Kidney epithelial cell (primary cell): Measurements from ENCODE around the gene POLR1H. TPM values are rescaled to one million over a fixed set of nuclear protein-coding genes. Genes with fewer than 3 reads are reported as not detected.

Source experiments
- DNase-seq: peaks from one replicate; pipeline ENCODE4 v3.0.0-alpha.2; 2010; ENCODE audit warnings: low read depth
- H3K27me3 ChIP-seq: 2 replicates; pipeline ENCODE4 v1.6.0; 2011; ENCODE audit warnings: low read length; ENCODE audit not compliant: control insufficient read depth, insufficient read depth
- H3K36me3 ChIP-seq: 2 replicates; pipeline ENCODE4 v1.5.1; 2011; ENCODE audit warnings: low read length; ENCODE audit not compliant: control insufficient read depth, insufficient read depth
- H3K4me3 ChIP-seq: 2 replicates; pipeline ENCODE4 v1.5.1; 2011; ENCODE audit warnings: low read depth, mild to moderate bottlenecking, control low read depth, low read length
- total RNA-seq: library from RNA; depleted of rRNA; stranded (reverse); fragments of >200 nt; gene quantifications from 2 replicates; pipeline ENCODE4 v1.2.3, GENCODE V29; 2015
- TF ChIP-seq, protein P1 (sequence below): IDR thresholded peaks from 2 replicates; pipeline ENCODE4 v1.5.1; 2011; ENCODE audit warnings: mild to moderate bottlenecking, moderate library complexity, low read length, control low read depth, inconsistent platforms; ENCODE audit not compliant: insufficient read depth, poor library complexity, severe bottlenecking

POLR1H gene
- total RNA-seq, 1 donor from 2014 or later, result 33.3 TPM

DNA sequence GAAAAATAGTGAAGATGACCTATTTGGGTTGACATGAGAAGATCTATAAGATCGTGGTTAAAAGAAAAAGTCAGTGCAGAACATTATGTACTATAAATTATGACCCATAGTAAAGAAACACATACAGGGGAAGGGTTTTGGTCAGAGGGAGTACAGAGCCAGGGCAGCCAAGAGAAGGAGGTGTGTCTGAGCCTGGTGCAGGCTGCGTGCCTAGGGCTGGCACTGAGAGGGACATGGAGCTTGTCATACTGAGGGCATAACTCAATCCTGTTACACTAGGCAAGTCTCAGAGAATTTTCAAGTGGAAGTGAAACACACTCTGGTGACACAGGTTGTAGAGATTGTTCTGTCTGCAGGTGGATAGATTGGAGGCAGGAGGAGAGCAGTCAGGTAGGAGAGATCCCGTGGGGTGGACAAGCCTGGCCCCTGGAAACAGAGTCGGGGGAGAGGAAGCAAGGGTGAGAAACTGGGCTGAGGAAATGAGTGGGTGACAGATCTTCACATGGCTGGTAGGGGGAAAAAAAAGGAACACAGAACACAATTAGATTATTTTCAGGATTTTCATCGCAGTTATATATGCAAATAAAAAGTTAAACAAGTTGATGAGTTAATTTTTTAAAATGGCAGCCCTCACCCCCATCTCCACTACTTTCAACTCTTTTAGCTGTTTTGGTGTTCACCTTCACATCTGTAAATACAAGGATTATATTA, 33.0 kb downstream of the POLR1H start:
- peaks cover 35% of the 10 kb centered on the region for H3K27me3 ChIP-seq
- TF ChIP-seq, protein P1, sequence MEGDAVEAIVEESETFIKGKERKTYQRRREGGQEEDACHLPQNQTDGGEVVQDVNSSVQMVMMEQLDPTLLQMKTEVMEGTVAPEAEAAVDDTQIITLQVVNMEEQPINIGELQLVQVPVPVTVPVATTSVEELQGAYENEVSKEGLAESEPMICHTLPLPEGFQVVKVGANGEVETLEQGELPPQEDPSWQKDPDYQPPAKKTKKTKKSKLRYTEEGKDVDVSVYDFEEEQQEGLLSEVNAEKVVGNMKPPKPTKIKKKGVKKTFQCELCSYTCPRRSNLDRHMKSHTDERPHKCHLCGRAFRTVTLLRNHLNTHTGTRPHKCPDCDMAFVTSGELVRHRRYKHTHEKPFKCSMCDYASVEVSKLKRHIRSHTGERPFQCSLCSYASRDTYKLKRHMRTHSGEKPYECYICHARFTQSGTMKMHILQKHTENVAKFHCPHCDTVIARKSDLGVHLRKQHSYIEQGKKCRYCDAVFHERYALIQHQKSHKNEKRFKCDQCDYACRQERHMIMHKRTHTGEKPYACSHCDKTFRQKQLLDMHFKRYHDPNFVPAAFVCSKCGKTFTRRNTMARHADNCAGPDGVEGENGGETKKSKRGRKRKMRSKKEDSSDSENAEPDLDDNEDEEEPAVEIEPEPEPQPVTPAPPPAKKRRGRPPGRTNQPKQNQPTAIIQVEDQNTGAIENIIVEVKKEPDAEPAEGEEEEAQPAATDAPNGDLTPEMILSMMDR, result no peak
- no peak for DNase-seq
- no peak overlapping the region for H3K4me3 ChIP-seq
- H3K36me3 ChIP-seq, result no peaks in the 10 kb centered on the region

DNA sequence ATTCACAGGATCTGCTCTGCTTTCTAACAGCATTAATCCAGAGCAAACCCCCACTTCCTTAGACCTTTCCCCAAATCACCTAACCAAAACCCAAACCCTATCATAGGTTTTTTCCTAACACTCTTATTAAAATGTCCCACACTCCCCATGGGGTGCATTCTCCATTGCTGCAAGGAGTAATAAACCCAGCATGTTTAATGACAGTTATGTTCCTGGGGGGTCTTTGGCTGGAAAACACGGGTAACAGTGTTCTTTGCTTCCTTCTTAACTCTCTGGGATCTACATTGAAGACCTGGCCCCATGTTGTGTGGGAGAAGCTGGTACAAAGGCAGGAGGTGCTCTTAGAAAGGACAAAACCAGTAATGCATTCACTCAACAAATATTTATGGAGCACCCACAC, 35.8 kb downstream of the POLR1H start:
- Histone ChIP-seq H3K36me3 (no peaks in the 10 kb centered on the region), H3K4me3 (no peak overlapping the region), H3K27me3 (peaks cover 48% of the 10 kb centered on the region)
- no peak for DNase-seq
- TF ChIP-seq, protein P1, result no peak

DNA sequence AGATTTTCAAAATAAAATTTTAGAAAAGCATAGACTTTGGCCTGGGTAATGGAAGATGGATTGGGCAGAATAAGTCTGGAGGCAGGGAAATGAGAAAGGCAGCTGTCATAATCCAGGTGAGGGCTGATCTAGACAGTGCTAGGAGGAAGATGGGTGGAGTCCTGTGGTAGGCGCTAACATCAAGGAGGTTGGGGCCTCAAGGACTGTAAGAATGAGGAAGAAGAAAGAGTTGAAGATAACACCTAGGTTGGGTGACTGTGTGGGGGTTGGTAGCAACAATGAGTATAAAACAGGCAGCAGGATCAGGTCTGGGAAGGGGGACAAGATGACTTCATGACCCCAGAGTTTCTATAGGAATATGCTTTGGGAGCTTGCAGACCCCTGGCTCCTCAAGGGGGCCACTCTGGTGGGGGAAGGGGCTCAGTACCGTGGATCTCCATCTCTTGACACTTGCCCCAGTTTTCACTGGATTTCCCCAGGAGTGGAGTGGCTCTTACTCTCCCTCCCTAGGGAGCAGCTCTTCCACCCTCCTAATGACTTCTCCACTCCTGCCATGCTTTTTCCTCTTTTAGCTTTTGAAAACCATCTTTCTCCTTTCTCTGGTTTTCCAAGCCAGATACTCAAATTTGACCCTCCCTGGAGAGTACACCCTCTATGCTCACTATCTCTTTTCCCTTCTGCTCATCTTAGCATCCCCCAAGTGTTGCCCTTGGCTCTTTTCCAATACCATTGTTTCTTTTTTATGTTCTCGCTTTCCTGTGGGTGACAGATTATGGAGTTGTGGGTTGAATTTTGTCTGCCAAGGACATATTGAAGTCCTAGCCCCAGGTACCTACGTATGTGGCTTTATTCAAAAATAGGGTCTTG, 37.1 kb downstream of the POLR1H start:
- Histone ChIP-seq H3K4me3 (no peak overlapping the region), H3K27me3 (peaks cover 50% of the 10 kb centered on the region), H3K36me3 (no peaks in the 10 kb centered on the region)
- TF ChIP-seq, protein P1, result no peak
- no peak for DNase-seq

DNA sequence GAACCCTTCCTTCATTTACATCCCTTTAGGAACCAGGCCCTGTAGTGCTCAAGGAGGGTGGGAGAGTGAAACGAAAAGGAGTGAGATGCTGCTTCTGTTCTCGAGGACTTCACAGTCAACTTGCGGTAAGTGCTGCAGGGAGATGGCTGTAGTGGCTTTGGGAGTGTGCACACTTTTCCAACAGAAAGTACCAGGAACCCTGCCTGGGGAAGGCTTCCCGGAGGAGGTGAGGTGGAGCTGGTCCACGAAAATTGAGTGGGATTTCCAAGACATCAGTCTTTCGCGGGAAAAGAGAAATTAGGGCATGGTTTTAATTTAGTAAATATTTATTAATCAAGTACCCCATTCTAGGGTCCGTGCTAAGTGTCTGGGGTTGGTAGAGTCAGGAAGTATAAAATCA, 39.1 kb downstream of the POLR1H start:
- Histone ChIP-seq H3K27me3 (peaks cover 59% of the 10 kb centered on the region), H3K36me3 (no peaks in the 10 kb centered on the region), H3K4me3 (no peak overlapping the region)
- no peak for DNase-seq
- TF ChIP-seq, protein P1, result no peak

- TF ChIP-seq, protein P1, result no peak
- Histone ChIP-seq H3K27me3 (peaks cover 59% of the 10 kb centered on the region), H3K36me3 (no peaks in the 10 kb centered on the region), H3K4me3 (no peak overlapping the region)
- no peak for DNase-seq
These were observed 39.7 kb downstream of the POLR1H start for GRCh38 chr6:30100585-30101443.
